NCI-H1105 treated with DMSO at 0.1 percent for 48 hours (cell line): ENCODE measurements around the gene UGT1A6.
A peak's percentile ranks its signal among the peaks of the same experiment; 100 is the strongest.
"Not testable (repeated sequence)": the region's sequence is repeated elsewhere in the genome, so short reads cannot be mapped to it uniquely, and the experiment has no call there.

Source experiments
- DNase-seq: peaks from one replicate; lab custom pipeline; 2025; lab: John Stamatoyannopoulos, UW

The UGT1A6 gene

GRCh38 chr2:233686928-233687327 is 5.8 kb upstream of the UGT1A6 start:
- DNase-seq = no peak

GRCh38 chr2:233688341-233688740 is 4.3 kb upstream of the UGT1A6 start:
- DNase-seq = no peak

- DNase-seq = no peak
Observed at GRCh38 chr2:233689031-233689430, 3.7 kb upstream of the UGT1A6 start.

- no peak for DNase-seq
Observed at GRCh38 chr2:233689501-233689900, 3.2 kb upstream of the UGT1A6 start.

GRCh38 chr2:233690444-233690843 is 2.2 kb upstream of the UGT1A6 start:
- DNase-seq = no peak

GRCh38 chr2:233691443-233692433 is 952 bp upstream of the UGT1A6 start:
- DNase-seq = no peak

- DNase-seq = no peak
Observed at GRCh38 chr2:233693963-233694362, 1.3 kb downstream of the UGT1A6 start.

GRCh38 chr2:233698740-233699139 is 6.0 kb downstream of the UGT1A6 start:
- no peak for DNase-seq

- DNase-seq = no peak
Observed at GRCh38 chr2:233699424-233700027, 6.8 kb downstream of the UGT1A6 start.

- peak; percentile 66 for DNase-seq
Observed at GRCh38 chr2:233700028-233700635, 7.4 kb downstream of the UGT1A6 start.

- not testable (repeated sequence) for DNase-seq
Observed at GRCh38 chr2:233700842-233701241, 8.2 kb downstream of the UGT1A6 start.

- DNase-seq = no peak
Observed at GRCh38 chr2:233702238-233702637, 9.5 kb downstream of the UGT1A6 start.

GRCh38 chr2:233705911-233706506 is 13.3 kb downstream of the UGT1A6 start:
- DNase-seq = no peak

- DNase-seq = no peak
Observed at GRCh38 chr2:233706720-233707119, 14.0 kb downstream of the UGT1A6 start.

GRCh38 chr2:233707940-233708644 is 15.4 kb downstream of the UGT1A6 start:
- no peak for DNase-seq

- no peak for DNase-seq
Observed at GRCh38 chr2:233708942-233709341, 16.3 kb downstream of the UGT1A6 start.

- peak; percentile 54 for DNase-seq
Observed at GRCh38 chr2:233711312-233712008, 18.8 kb downstream of the UGT1A6 start.

GRCh38 chr2:233712611-233713261 is 20.0 kb downstream of the UGT1A6 start, which contains the start of gene UGT1A5:
UGT1A5 (plus strand) TSS chr2:233712907; CDS start chr2:233712992, 85 bp downstream.
- no peak for DNase-seq

- no peak for DNase-seq
Observed at GRCh38 chr2:233713262-233713615, 20.5 kb downstream of the UGT1A6 start.

GRCh38 chr2:233714121-233714520 is 21.4 kb downstream of the UGT1A6 start:
- DNase-seq = no peak

- no peak for DNase-seq
Observed at GRCh38 chr2:233718552-233718951, 25.9 kb downstream of the UGT1A6 start, which contains the start of gene UGT1A4. UGT1A4 (plus strand) TSS chr2:233718736; CDS start chr2:233718821, 85 bp downstream.
